ENCODE data around the gene SND1. TPM values are rescaled to one million over a fixed set of nuclear protein-coding genes. Genes with fewer than 3 reads are reported as not detected.
A peak's percentile ranks its signal among the peaks of the same experiment; 100 is the strongest.

SND1 gene
- total RNA-seq, 6 experiments from 2014 or later = 217 to 259 (median 247) TPM

GRCh38 chr7:128053991-128054390 lies 402.0 kb downstream of the SND1 start:
- Mint-ChIP-seq H3K4me3 (no peak overlapping the region), H3K27ac (no peak overlapping the region), H3K36me3 (ENCODE audit: low read depth) (peaks cover 35% of the 10 kb centered on the region), H3K9me3 (no peaks in the 10 kb centered on the region), H3K4me1 (ENCODE audit: low read depth) (peaks cover 48% of the 10 kb centered on the region), H3K27me3 (ENCODE audit: insufficient read depth) (no peaks in the 10 kb centered on the region; the same call in none of the 2 replicates)
- DNase-seq = no peak
- TF ChIP-seq CTCF (IDR thresholded peaks at IDR 0.05) = no peak

GRCh38 chr7:128054511-128054910 lies 402.5 kb downstream of the SND1 start:
- H3K9me3 Mint-ChIP-seq = no peaks in the 10 kb centered on the region
- TF ChIP-seq CTCF (IDR thresholded peaks at IDR 0.05) = no peak
- peaks cover 40% of the 10 kb centered on the region for H3K36me3 Mint-ChIP-seq (ENCODE audit: low read depth)
- H3K4me1 Mint-ChIP-seq (ENCODE audit: low read depth) = peaks cover 48% of the 10 kb centered on the region
- no peak overlapping the region for H3K27ac Mint-ChIP-seq
- H3K27me3 Mint-ChIP-seq (ENCODE audit: insufficient read depth) = no peaks in the 10 kb centered on the region; the same call in none of the 2 replicates
- no peak overlapping the region for H3K4me3 Mint-ChIP-seq
- no peak for DNase-seq

- H3K36me3 Mint-ChIP-seq (ENCODE audit: low read depth) = peaks cover 43% of the 10 kb centered on the region
- no peak overlapping the region for H3K4me3 Mint-ChIP-seq
- peaks cover 48% of the 10 kb centered on the region for H3K4me1 Mint-ChIP-seq (ENCODE audit: low read depth)
- no peak for DNase-seq
- no peaks in the 10 kb centered on the region for H3K9me3 Mint-ChIP-seq
- peaks cover 2% of the 10 kb centered on the region for H3K27me3 Mint-ChIP-seq (ENCODE audit: insufficient read depth)
- TF ChIP-seq CTCF (IDR thresholded peaks at IDR 0.05) = no peak
- H3K27ac Mint-ChIP-seq = no peak overlapping the region; the same call in 1 of the 2 replicates
Observed at GRCh38 chr7:128055637-128056036, 403.6 kb downstream of the SND1 start.

- DNase-seq = peak; percentile 67
- Mint-ChIP-seq H3K27me3 (ENCODE audit: insufficient read depth) (peaks cover 2% of the 10 kb centered on the region), H3K27ac (peak overlapping the region; percentile 77), H3K36me3 (ENCODE audit: low read depth) (peaks cover 32% of the 10 kb centered on the region), H3K4me3 (peak overlapping the region; percentile 47), H3K4me1 (ENCODE audit: low read depth) (peaks cover 51% of the 10 kb centered on the region), H3K9me3 (no peaks in the 10 kb centered on the region)
- TF ChIP-seq CTCF (IDR thresholded peaks at IDR 0.05) = no peak
Observed at GRCh38 chr7:128056901-128057300, 404.9 kb downstream of the SND1 start.

GRCh38 chr7:128057909-128058308 lies 405.9 kb downstream of the SND1 start:
- Mint-ChIP-seq H3K27me3 (ENCODE audit: insufficient read depth) (peaks cover 2% of the 10 kb centered on the region), H3K27ac (no peak overlapping the region), H3K36me3 (ENCODE audit: low read depth) (peaks cover 32% of the 10 kb centered on the region), H3K9me3 (no peaks in the 10 kb centered on the region), H3K4me3 (no peak overlapping the region), H3K4me1 (ENCODE audit: low read depth) (peaks cover 50% of the 10 kb centered on the region)
- DNase-seq = no peak
- no peak for TF ChIP-seq CTCF (IDR thresholded peaks at IDR 0.05)
